RWPE1 (cell line): ENCODE results near the gene BAIAP2L2.

ENCODE experiments used
- CTCF ChIA-PET: fragments of 350-600 bp; sonication (Branson Sonifier 250); formaldehyde crosslinking; extraction: SDS; loops from one replicate; lab custom pipeline; 2021; lab: Yijun Ruan, JAX
- POLR2A ChIA-PET: fragments of 400-600 bp; formaldehyde crosslinking; extraction: SDS; loops from one replicate; lab custom pipeline; 2020; ENCODE audit warnings: antibody characterized with exemption; ENCODE audit not compliant: low non-redundant PET; lab: Yijun Ruan, JAX
- DNase-seq: peaks from one replicate; pipeline ENCODE4 v3.0.0; 2012; ENCODE audit warnings: low spot score
- H3K27ac ChIP-seq: fragments of 450-650 bp; 2 replicates; pipeline ENCODE4 v1.5.1; 2017
- TF ChIP-seq, protein P1 (sequence below): fragments of 450-650 bp; conservative IDR thresholded peaks from 2 replicates; pipeline ENCODE4 v1.5.1; 2017; ENCODE audit warnings: low read depth, mild to moderate bottlenecking

Gene BAIAP2L2

DNA sequence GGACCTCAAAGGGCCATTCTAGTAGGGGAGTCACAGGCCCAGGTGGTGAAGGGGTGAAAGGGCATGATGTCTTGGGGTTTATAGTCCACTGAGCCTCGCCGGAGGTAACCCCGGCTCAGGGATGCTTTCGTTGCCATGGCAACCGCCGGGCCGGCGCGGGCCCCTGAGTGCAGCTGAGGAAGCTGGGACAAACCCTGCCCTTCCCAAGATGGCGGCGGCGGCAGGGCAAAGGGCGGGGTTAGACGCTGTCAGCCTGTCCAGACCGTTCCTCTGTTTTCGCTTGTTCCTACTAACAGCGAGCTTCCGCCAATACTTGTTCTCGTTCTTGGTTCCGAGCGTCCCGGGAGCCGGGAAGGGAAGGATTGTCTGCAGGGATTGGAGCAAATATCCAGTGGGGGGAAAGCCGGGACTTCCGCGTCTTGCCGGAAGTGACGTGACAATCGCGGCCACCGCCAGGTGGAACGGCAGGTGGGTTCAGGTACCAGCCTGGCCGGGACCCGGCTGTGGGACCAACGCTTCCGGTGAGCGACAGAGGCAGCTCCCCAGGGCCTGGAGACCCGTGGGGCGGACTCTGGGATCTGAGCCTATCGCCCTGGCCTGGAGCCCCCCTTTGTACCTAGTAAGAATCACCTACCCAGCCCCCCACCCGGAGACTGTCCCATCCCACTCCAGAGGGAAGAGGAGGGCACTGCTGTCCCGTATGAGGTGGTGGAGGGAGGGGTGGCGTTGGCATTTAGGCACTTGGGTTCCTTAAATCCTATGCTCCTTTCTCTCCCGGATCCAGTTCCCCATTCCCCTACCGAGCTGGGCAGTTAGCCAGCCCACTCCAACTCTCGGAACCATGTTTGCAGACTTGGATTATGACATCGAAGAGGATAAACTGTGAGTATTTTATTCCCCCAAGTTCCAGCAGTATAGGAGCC, 53.3 kb downstream of the BAIAP2L2 start, which contains the start of gene PICK1:
PICK1 (plus strand) TSS at position 436 of the 923 bp plus-strand sequence; CDS start at position 842, 406 bp downstream.
- CTCF ChIA-PET, result no interaction called here
- H3K27ac ChIP-seq, result peak within 1 kb of the TSS; percentile 89
- peak; percentile 89 for DNase-seq
- TF ChIP-seq, protein P1, sequence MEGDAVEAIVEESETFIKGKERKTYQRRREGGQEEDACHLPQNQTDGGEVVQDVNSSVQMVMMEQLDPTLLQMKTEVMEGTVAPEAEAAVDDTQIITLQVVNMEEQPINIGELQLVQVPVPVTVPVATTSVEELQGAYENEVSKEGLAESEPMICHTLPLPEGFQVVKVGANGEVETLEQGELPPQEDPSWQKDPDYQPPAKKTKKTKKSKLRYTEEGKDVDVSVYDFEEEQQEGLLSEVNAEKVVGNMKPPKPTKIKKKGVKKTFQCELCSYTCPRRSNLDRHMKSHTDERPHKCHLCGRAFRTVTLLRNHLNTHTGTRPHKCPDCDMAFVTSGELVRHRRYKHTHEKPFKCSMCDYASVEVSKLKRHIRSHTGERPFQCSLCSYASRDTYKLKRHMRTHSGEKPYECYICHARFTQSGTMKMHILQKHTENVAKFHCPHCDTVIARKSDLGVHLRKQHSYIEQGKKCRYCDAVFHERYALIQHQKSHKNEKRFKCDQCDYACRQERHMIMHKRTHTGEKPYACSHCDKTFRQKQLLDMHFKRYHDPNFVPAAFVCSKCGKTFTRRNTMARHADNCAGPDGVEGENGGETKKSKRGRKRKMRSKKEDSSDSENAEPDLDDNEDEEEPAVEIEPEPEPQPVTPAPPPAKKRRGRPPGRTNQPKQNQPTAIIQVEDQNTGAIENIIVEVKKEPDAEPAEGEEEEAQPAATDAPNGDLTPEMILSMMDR, result no peak
- POLR2A ChIA-PET, result no interaction called here

DNA sequence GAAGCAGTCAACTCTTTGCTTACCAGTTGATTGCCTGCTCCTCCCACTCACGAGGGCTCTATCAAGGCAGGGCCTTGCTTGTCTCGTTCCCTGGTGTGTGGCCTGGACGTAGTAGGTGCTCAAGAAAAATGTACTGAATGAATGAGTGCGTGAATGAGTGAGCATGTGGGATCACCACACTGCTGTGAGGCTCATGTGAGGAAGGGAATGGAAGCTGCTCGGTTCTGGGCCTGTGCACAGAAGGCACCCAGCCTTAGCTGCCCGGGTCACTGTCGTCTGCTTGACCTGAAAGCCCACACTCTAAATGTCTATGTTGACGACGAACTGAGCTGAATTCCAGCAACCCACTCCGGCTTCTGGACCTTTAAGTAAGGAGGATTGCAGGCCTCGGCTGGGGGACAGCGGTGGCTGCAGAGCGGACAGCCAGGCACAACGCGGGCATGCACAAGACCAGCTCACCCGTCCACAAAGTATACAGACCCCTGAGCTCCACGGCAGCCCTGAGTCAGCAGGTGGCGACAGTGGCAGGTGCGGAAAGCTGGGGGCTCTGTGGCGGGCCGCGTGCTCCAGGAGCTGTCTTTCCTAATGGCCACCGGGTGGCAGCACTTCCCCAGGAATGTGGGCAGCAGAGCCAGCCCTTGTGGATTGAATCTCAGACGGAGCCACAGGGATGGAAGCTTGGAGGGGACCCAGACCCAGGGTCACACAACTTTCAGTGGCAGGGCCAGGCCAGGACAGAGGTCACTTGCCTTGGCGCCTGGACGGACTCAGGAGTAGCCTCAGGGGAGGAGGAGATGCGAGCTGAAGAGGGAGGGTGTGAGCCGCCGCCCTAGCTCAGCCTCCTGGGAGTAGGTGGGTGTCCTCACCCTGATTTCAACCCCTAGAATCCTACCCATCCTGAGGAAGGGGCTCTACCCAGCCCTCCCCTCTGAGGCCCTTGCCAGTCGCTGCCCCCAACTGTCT, 58.3 kb downstream of the BAIAP2L2 start:
- TF ChIP-seq, protein P1, result peak; percentile 88
- POLR2A ChIA-PET, result interaction anchor here (0.6 kb wide), 2 partner anchors 144 to 502 kb away, joined by 5 to 10 read pairs; no protein-coding TSS in a partner anchor
- H3K27ac ChIP-seq, result no peak overlapping the region
- peak; percentile 74 for DNase-seq
- CTCF ChIA-PET, result interaction anchor here (0.5 to 1.3 kb wide), 11 partner anchors 12 to 901 kb away, joined by 3 to 7 read pairs (median 3); partner anchors contain the start of gene GTPBP1

DNA sequence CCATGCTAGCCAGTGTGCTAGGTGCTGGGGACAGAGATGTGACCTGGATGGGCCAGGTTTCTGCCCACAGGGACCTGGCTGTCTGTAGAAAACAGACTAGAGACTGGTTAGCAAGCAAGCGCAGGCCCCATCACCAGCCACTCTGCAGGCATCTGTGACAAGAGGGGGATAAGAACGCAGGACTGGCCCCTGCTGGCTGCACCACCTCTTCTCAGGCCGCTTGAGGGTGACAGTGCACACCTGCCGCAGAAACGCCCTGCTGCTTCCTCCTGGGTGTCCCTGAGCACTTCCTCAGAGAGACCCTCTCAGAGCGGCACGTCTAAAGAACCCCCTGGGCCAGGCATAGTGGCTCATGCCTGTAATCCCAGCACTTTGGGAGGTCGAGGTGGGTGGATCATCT, 59.2 kb downstream of the BAIAP2L2 start:
- CTCF ChIA-PET, result no interaction called here
- POLR2A ChIA-PET, result interaction anchor here (0.6 kb wide), 1 partner anchor 503 kb away, joined by 10 read pairs; no protein-coding TSS in a partner anchor
- no peak for DNase-seq
- no peak overlapping the region for H3K27ac ChIP-seq
- TF ChIP-seq, protein P1, result no peak

DNA sequence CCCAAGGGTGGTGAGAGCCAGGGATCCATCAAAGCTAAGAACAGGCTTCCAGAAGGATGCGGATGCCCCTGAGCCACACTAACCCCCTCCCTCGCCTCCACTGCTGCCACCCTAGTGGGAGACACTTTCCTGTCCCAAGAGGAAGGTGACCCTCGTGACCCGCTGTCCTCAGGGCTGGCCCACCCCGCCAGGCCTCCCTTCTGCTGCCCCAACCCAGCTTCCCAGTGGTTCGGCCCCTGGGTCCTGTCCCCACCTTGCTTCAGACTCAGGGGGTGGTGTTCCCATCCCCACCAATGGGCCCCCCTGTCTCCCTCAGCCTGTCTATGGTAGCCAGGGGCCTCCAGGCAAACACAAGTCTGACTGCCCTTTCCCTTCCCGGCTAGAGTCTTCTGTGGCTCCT, 59.8 kb downstream of the BAIAP2L2 start:
- CTCF ChIA-PET, result no interaction called here
- TF ChIP-seq, protein P1, result no peak
- no peak for DNase-seq
- no peak overlapping the region for H3K27ac ChIP-seq
- POLR2A ChIA-PET, result no interaction called here

DNA sequence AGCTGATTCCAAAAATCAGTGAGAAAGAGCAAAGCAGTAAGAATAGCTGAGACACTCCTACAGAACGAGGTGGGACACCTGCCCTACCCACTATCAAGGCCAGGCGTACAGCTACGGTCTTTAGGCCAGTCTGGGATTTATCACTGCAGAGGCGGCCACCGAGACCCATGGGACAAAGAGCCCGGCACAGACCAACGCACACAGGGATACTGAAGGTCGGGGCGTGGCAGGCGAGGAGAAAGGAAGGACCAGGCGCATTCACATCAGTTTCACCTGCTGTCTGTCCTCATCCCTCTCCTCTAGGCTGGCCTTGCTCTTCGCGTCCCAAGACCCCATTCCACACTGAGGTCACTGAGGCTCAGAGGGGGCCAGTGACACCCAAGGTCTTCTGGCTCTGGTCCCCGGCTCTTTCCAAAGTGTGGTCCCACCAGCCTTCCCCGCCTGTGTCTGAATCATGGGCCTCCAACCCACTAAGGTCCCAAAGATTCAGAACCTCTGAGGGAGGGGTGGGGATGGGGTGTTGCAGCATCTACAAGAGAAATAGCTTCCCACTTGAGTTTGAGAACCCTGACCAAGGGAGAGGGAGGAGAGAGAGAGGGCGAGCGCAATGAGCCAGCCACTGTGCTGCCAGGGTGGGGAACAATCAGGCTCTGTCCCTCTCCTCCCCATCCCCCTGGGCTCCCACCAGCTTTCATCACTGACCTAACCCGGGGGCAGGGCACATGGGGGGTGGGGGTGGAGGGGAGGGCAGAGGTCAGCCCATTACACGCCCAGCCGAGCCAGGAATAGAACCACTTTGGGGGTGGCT, 60.5 kb downstream of the BAIAP2L2 start:
- POLR2A ChIA-PET, result no interaction called here
- TF ChIP-seq, protein P1, result no peak
- DNase-seq, result no peak
- CTCF ChIA-PET, result interaction anchor here (0.6 kb wide), 1 partner anchor 725 kb away, joined by 3 read pairs; no protein-coding TSS in a partner anchor
- H3K27ac ChIP-seq, result no peak overlapping the region
